Measurements from ENCODE around the gene COL27A1. TPM values are rescaled to one million over a fixed set of nuclear protein-coding genes. Genes with fewer than 3 reads are reported as not detected.

The COL27A1 gene
- total and polyA plus RNA-seq, 2 experiments from 2014 or later = 10.5 to 18.0 TPM

DNA sequence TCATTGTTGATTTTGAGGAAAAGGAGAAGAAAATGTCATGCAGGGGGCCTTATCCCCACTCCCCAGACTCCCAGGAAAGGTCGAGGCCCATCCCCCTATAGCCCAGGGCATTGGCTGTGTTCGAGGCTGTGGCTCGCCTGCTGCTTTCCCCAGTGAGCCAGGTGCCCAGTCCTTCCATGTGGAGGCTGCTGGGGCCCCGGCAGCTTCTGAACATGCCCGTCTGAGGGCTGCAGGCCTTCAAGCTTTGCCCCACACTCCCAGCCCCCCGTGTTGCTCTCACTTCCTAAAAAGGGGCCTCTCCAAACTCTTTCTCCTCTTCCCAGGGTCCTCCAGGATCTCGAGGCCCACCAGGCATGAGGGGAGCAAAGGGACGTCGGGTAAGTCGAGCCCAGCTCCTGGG lies 102.9 kb downstream of the COL27A1 start:
- H3K27me3 ChIP-seq (ENCODE audit: insufficient read depth) = no peaks in the 10 kb centered on the region
- no peak overlapping the region for H3K4me3 Mint-ChIP-seq

DNA sequence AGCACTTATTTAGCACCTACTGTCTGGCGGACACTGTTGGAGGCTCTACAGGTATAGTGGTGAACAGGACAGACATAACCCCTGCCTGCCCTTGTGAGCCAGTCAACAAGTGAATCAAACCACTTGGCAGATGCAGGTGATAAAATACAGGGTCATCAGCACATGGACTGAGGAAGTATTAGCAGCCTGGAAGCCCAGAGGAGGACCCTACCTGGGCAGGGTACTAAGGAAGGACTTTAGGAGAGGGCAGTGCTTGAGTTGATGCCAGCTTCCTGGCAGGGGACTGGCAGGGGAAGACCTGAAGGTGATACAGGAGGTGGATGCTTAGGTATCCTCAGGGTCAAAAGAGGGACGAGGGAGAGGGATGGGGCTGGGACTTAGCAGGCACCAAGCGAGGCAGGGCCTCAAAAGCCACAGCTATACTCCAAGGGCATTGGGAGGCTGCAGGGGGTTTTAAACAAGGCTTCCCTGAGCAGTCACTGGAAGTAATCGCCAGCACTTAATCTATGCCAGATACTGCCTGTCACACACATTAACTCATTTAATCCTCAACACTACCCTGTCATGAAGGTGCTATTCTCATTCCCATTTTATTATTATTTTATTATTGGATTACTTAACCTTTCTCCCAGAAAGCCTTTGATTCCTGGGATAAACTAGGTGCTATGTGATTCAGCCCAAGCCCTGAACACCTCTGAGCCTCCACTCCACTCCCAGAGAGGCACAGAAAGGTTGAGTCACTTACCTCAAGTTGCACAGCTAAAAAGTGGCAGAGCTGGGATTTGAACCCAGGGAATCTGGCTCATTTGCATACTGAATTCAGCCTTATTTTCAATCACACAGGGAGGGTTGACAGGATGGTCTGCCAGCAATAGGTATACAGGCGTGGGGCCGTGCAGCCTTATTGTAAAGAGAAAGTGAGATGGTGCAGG lies 103.8 kb downstream of the COL27A1 start:
- H3K36me3 ChIP-seq (ENCODE audit: insufficient read depth) = no peaks in the 10 kb centered on the region
- Mint-ChIP-seq H3K9me3 (no peaks in the 10 kb centered on the region), H3K4me1 (peaks cover 10% of the 10 kb centered on the region), H3K4me3 (no peak overlapping the region), H3K36me3 (ENCODE audit: low read depth) (no peaks in the 10 kb centered on the region), H3K27me3 (ENCODE audit: insufficient read depth, low read depth, poor library complexity) (peaks cover 12% of the 10 kb centered on the region), H3K27ac (no peak overlapping the region)
- no peaks in the 10 kb centered on the region for H3K4me1 ChIP-seq (ENCODE audit: insufficient read depth)
- no peaks in the 10 kb centered on the region for H4K20me1 ChIP-seq (replicated peaks; ENCODE audit: insufficient read depth)
- no peak overlapping the region for H3K4me3 ChIP-seq
- H2AFZ ChIP-seq = no peak overlapping the region
- no peaks in the 10 kb centered on the region for H3K27me3 ChIP-seq (ENCODE audit: insufficient read depth)
- ATAC-seq (no peak), DNase-seq (ENCODE audit: low spot score) (no peak)
- H3K9me2 ChIP-seq (ENCODE audit: insufficient read depth) = no peaks in the 10 kb centered on the region
- no peak overlapping the region for H3K27ac ChIP-seq (ENCODE audit: low read depth)
- H3K79me2 ChIP-seq (replicated peaks; ENCODE audit: insufficient read depth) = no peaks in the 10 kb centered on the region
- H3F3A ChIP-seq (replicated peaks; ENCODE audit: low read depth) = no peaks in the 10 kb centered on the region
- no peak overlapping the region for H3K4me2 ChIP-seq
- no peak for TF ChIP-seq ZNF114 (CRISPR knock-in tag; IDR thresholded peaks at IDR 0.05)
- TF ChIP-seq STAT1 (IDR thresholded peaks at IDR 0.05; ENCODE audit: unreplicated experiment) = no peak
- TF ChIP-seq CREB1 (CRISPR knock-in tag; IDR thresholded peaks at IDR 0.05; ENCODE audit: low read depth) = no peak
- TF ChIP-seq, protein P1, sequence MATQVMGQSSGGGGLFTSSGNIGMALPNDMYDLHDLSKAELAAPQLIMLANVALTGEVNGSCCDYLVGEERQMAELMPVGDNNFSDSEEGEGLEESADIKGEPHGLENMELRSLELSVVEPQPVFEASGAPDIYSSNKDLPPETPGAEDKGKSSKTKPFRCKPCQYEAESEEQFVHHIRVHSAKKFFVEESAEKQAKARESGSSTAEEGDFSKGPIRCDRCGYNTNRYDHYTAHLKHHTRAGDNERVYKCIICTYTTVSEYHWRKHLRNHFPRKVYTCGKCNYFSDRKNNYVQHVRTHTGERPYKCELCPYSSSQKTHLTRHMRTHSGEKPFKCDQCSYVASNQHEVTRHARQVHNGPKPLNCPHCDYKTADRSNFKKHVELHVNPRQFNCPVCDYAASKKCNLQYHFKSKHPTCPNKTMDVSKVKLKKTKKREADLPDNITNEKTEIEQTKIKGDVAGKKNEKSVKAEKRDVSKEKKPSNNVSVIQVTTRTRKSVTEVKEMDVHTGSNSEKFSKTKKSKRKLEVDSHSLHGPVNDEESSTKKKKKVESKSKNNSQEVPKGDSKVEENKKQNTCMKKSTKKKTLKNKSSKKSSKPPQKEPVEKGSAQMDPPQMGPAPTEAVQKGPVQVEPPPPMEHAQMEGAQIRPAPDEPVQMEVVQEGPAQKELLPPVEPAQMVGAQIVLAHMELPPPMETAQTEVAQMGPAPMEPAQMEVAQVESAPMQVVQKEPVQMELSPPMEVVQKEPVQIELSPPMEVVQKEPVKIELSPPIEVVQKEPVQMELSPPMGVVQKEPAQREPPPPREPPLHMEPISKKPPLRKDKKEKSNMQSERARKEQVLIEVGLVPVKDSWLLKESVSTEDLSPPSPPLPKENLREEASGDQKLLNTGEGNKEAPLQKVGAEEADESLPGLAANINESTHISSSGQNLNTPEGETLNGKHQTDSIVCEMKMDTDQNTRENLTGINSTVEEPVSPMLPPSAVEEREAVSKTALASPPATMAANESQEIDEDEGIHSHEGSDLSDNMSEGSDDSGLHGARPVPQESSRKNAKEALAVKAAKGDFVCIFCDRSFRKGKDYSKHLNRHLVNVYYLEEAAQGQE (IDR thresholded peaks at IDR 0.05; ENCODE audit: unreplicated experiment) = no peak
- TF ChIP-seq, protein P2, sequence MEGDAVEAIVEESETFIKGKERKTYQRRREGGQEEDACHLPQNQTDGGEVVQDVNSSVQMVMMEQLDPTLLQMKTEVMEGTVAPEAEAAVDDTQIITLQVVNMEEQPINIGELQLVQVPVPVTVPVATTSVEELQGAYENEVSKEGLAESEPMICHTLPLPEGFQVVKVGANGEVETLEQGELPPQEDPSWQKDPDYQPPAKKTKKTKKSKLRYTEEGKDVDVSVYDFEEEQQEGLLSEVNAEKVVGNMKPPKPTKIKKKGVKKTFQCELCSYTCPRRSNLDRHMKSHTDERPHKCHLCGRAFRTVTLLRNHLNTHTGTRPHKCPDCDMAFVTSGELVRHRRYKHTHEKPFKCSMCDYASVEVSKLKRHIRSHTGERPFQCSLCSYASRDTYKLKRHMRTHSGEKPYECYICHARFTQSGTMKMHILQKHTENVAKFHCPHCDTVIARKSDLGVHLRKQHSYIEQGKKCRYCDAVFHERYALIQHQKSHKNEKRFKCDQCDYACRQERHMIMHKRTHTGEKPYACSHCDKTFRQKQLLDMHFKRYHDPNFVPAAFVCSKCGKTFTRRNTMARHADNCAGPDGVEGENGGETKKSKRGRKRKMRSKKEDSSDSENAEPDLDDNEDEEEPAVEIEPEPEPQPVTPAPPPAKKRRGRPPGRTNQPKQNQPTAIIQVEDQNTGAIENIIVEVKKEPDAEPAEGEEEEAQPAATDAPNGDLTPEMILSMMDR (conservative IDR thresholded peaks at IDR 0.05; ENCODE audit: low read depth in 2 of 2) = no peak
- TF ChIP-seq NANOG (IDR thresholded peaks at IDR 0.05; ENCODE audit: borderline replicate concordance) = no peak
- TF ChIP-seq POLR2AphosphoS5 (IDR thresholded peaks at IDR 0.05; ENCODE audit: low read depth) = no peak
- TF ChIP-seq EZH2phosphoT487 (IDR thresholded peaks at IDR 0.05; ENCODE audit: unreplicated experiment) = no peak
- no peak for TF ChIP-seq ZNF331 (CRISPR knock-in tag; IDR thresholded peaks at IDR 0.05; ENCODE audit: low read depth)
- TF ChIP-seq JUNB (IDR thresholded peaks at IDR 0.05; ENCODE audit: unreplicated experiment) = no peak
- no peak for TF ChIP-seq EZH2 (IDR thresholded peaks at IDR 0.05; ENCODE audit: low read depth, unreplicated experiment)

More for the DNA sequence above, 102.9 kb downstream of the COL27A1 start:
- Histone ChIP-seq H3K79me2 (replicated peaks; ENCODE audit: insufficient read depth) (no peaks in the 10 kb centered on the region), H3F3A (replicated peaks; ENCODE audit: low read depth) (no peaks in the 10 kb centered on the region), H3K4me2 (no peak overlapping the region), H3K27ac (ENCODE audit: low read depth) (no peak overlapping the region), H4K20me1 (replicated peaks; ENCODE audit: insufficient read depth) (no peaks in the 10 kb centered on the region), H3K36me3 (ENCODE audit: insufficient read depth) (no peaks in the 10 kb centered on the region), H3K4me1 (ENCODE audit: insufficient read depth) (no peaks in the 10 kb centered on the region), H2AFZ (no peak overlapping the region), H3K4me3 (no peak overlapping the region), H3K9me2 (ENCODE audit: insufficient read depth) (no peaks in the 10 kb centered on the region)
- ATAC-seq = no peak
- peaks cover 7% of the 10 kb centered on the region for H3K4me1 Mint-ChIP-seq
- peaks cover 6% of the 10 kb centered on the region for H3K27me3 Mint-ChIP-seq (ENCODE audit: insufficient read depth, low read depth, poor library complexity)
- TF ChIP-seq STAT1 (IDR thresholded peaks at IDR 0.05; ENCODE audit: unreplicated experiment) (no peak), ZNF331 (CRISPR knock-in tag; IDR thresholded peaks at IDR 0.05; ENCODE audit: low read depth) (no peak), ZNF114 (CRISPR knock-in tag; IDR thresholded peaks at IDR 0.05) (no peak), EZH2 (IDR thresholded peaks at IDR 0.05; ENCODE audit: low read depth, unreplicated experiment) (no peak), NANOG (IDR thresholded peaks at IDR 0.05; ENCODE audit: borderline replicate concordance) (no peak), POLR2AphosphoS5 (IDR thresholded peaks at IDR 0.05; ENCODE audit: low read depth) (no peak)
- no peaks in the 10 kb centered on the region for H3K36me3 Mint-ChIP-seq (ENCODE audit: low read depth)
- no peak overlapping the region for H3K27ac Mint-ChIP-seq
- no peak for DNase-seq (ENCODE audit: low spot score)
- H3K9me3 Mint-ChIP-seq = no peaks in the 10 kb centered on the region

Measured in GM23338 (cell line).